ENCODE results near the gene ELP1.
A peak's percentile ranks its signal among the peaks of the same experiment; 100 is the strongest.
"Not testable (repeated sequence)": the region's sequence is repeated elsewhere in the genome, so short reads cannot be mapped to it uniquely, and the experiment has no call there.

The ELP1 gene

DNA sequence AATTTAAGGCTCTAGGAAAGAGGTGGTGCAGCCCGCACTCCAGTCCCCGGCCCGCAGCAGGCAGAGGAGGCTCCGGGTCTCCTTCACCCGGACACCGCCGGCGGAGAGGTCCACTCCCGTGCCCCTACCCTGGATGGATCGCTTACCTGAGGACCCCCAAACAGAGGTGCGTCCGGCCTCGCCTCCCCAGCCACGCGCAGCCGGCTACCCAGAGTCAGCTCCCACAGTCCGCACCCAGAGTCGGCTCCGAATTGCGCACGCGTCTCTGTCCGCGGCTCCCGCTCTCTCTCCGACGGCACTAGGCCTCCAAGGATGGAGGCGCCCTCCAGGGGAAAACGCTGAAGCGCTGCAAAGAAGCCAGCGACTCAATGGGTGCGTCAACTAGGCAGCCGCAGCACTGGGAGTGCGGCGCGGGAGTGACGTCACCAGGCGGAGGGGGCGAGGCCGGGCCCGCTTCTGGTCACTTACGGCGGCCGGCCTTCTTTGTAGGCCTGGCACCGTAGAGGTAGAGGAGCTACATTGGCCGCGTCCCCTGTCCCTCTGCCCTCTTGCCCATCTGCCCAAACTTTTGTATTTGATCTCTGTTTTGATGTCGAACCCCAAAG lies at the start of gene ELP1:
Gene ELP1 (minus strand): TSS at position 407 of the 605 bp plus-strand sequence. CDS start 2,978 bp downstream, outside the sequence.
- peak; percentile 94 for DNase-seq

DNA sequence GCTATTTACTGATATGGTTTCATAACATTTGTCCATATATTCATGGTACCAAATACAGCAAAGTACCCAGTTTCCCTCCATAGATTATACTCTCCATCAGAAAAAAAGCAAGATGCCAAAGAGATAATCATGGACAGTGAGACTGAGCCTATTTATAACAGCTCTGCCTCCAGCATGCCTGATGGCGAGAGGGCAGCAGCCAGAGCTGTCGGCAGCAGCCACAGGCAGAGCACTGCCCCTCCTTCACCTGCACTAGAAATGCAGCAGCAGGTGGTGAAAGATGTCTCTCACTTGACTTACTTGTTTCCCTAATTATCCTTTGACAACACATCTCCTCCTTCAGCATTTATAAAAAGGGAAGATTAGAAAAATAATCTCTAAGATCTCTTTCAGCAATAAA lies 47.0 kb upstream of the ELP1 start:
- DNase-seq, result no peak

- no peak for DNase-seq
Measured at GRCh38 chr9:108978205-108978604, 44.3 kb upstream of the ELP1 start.

GRCh38 chr9:108973895-108974294 lies 40.0 kb upstream of the ELP1 start:
- no peak for DNase-seq

DNA sequence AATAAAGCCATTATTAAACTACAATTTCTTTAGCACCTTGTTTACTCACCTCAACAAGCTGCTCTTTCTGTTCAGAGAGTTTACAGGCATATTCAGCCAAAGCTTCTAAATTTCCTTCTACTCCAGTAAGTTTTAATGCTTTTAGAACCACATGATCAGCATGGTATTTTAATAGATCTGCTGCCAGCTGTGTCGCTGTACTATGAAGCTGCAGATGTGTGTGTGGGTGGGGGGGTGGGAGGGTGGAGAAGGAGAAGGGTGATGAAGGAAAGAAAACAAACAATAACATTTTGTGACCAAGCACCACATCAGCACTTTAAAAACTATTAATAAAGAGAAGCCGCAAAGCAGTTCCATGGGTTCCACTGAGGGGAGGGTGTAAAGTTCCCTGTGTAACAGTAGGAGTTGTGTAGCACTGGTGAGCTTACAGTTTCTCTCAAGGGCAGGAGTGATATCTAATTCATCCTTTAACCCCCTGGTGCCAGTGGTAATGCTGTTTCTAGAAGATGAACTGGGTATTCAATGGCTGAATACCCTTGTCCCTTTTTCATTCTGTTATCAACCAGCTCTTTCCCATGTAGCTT lies 38.8 kb upstream of the ELP1 start:
- no peak for DNase-seq

DNA sequence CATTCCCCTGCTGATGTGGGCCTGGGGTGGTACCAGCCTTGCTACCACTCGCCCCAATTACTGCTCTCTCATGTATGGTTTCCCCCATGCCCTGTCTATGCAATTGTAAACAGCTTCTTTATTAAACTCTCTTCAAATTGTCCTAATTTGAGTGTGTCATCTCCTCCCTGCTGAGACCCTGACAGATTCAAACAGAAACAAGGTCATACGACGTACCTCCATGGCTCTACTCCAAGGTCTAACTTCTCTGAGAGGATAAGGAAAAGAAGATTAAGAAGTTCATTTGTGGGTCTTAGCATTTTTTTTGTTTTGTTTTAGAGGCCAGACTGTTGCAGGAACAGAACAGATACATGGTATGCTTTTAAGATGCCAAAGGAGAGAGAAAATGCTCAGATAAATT lies 38.3 kb upstream of the ELP1 start:
- DNase-seq, result no peak

- DNase-seq, result not testable (repeated sequence)
Measured at GRCh38 chr9:108971392-108971791, 37.5 kb upstream of the ELP1 start.

DNA sequence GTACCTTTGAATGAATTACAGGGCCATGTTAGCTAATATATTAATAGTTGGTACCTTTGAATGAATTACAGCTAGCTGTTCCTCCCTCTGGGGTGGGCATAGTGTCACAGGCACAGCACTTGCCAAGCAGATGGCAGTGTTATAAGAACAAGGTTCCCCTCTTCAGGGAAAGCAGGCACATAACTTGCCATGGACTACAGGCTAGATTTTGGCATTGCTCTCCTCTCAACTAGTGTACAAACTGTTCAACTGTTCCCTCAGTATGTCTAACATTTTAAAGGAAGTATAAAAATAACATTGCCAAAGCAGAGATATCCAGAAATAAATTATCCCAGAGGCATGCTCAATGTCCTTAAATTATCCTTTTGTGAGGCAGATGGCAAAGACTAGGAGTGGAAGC lies 34.0 kb upstream of the ELP1 start:
- no peak for DNase-seq

- DNase-seq, result no peak
Measured at GRCh38 chr9:108963459-108964143, 29.7 kb upstream of the ELP1 start.

- DNase-seq, result no peak
Measured at GRCh38 chr9:108961151-108961550, 27.2 kb upstream of the ELP1 start.

DNA sequence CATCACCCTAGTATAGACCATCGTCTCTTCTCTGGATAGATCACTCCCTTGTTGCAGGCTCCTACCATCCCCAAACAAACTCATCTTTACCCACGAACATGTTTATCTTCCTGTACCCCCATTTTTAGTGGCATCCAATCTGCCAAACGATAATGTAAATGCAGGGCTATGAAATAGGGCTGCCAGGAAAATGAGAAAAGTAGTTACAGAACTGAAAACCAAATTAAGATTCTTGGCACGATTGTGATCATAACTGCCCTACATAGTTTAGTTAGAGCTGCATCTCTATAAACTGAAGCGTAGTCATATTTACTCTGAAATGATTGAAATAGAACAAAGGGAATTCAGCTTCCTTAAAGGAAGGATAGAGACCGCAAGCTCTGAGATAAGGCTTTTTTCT lies 26.4 kb upstream of the ELP1 start:
- no peak for DNase-seq

DNA sequence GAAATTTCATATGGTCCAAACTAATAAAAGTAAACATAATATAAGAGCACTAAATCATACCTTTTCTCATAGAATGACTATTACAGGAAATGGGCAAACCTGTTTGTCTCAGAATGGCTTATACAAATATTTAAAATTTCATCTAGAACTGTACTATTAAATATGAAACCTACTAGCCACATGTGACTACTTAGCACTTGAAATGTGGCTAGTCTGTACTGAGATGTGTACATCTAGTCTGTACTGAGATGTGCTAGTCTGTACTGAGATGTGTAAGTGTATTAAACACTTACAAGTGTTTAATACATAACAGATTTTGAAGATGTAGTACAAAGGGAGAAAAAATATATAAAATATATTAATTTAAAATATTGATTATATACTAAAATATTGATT lies 22.7 kb upstream of the ELP1 start:
- no peak for DNase-seq

- DNase-seq, result no peak
Measured at GRCh38 chr9:108956022-108956630, 22.2 kb upstream of the ELP1 start.

DNA sequence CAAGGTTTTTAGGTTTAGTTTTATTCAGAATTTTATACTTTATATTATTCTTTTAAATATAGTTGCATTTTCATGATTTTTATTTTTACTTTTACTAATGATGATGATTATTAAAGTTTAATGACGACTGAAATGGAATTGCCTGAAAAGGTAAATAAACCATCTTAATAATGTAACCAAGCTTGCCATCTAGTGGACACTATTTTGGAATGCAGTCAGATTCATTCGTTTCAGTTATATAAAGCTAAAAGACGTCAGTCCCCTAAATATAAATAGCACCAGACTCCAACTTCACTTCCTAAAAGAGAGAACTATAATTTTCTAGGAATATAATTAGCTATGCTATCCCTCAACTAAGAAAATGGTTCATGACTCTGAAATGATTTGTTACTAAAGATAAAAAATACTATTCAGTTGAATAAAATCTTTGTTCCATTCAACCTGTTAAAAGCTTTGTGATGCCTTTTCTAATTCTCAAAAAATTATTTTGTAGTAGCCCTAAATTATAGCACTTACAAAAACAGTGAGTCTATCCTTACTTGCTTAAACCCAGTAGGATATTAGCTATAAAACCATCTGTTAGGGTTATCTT lies 20.2 kb upstream of the ELP1 start:
- DNase-seq, result peak; percentile 49

- peak; percentile 22 for DNase-seq
Measured at GRCh38 chr9:108951578-108951977, 17.7 kb upstream of the ELP1 start.

DNA sequence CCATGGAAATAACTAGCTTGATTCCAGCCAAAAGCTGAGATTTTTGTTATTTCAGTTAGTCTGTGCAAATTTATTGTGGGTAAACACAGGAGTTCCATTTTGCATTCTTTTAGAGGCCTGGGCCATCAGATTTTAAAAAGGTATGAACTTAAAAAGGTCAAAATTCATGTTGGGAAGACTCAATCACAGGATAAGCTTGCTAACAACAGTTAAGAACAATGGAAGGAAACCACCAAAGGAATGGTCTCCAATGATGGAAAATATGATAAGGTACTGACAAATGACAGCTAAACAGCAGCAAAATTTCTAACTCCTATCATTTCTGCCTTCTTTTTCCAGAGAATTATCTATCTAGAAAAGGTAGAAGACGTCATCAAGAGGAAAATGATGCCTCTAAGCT lies 16.2 kb upstream of the ELP1 start:
- no peak for DNase-seq

- DNase-seq, result no peak
Measured at GRCh38 chr9:108939975-108940374, 6.1 kb upstream of the ELP1 start.

- no peak for DNase-seq
Measured at GRCh38 chr9:108937561-108938305, 3.8 kb upstream of the ELP1 start.

DNA sequence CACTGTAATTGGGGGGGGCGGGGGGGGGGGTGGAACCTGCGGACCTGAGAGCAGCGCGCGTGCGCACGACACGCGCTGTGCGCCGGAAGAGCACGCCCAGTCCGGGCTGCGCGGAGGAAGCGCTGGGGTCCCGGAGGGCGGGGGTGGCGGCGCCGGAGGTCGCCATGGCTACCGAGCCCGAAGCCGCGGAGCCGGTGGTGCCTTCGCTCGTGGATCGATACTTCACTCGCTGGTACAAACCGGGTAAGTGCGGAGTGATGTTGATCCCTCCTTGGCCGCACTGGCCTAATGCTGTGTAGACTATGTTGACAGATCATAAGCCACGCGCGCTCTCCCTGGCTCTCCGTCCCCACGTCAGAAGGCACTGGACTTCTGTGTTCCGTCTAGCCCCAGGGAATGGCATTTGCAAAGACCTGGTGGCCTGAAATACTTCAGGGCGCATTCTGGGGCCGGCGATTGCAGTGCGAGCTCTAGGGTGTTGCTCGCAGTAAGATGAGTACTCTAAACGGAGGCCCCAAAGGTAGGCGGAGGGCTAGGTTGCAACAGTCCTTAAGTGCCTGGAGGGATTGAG lies 484 bp upstream of the ELP1 start, which contains the start of gene ABITRAM:
Gene ABITRAM (plus strand): TSS at position 78 of the 571 bp plus-strand sequence. CDS start 87 bp downstream, at position 165.
- peak; percentile 78 for DNase-seq

DNA sequence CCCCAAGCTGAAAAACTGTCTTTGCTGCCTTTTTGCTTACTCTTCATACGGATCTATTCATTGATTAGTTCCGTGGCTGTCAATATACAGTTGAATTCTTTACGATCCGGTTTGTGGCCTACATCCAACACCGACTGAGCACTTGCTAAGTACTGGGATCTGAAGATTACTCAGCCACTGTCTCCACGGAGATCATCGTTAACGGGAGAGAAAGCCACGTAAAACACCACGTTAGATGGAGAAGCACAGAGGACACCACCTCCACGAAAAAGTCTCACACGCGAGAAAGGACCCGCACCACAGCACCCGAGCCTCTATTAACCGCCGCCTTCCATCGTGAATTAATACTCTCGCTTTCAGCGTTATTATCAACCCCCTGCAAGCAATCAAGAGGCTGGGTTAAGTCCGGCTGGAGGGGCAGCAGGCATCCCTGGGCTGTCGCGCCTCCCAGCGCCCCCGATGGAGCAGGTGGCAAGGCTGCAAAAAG lies 650 bp downstream of the ELP1 start:
- DNase-seq, result peak; percentile 9

DNA sequence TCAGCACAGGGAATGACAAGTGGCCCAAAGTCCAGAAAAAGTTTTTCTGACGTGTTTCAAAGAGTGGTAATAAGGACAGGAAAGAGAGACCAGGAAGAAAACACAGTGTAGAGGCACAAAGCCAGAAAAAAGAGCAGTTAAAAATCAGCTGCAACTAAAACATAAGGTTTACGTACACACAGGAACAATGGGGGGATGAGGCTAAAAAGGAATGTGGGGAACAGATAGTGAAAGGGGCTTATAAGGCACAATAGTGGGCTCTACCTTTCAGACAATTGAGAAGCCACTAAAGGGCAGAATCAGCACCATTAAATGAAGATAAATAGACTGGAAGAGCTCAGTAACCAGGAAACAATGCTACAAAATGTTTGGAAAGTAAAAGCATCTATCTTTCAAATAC lies 5.5 kb downstream of the ELP1 start:
- no peak for DNase-seq

DNA sequence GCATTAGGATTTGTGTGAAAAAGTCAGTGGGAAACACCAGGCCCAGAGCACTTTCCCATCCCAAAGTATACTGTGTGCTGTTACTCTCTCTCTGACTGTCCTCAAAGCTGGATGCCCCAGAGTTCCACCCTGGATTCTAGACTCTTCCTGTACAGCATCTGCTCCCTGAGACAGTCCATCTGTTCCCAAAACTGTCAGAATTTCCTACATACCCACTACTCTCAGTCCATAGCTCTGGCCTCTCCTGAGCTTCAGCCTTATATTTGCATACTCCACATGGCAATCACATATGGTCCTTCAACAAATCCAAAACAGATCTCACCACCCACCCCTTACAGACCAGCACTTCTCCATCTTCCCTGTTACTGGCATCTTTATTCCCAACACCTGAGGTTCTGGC lies 9.5 kb downstream of the ELP1 start:
- DNase-seq, result no peak

Measured in fibroblast of upper back skin (primary cell).